Prostate gland (tissue), 2 donors: ENCODE measurements around the gene SON.
"Not testable (repeated sequence)": the region's sequence is repeated elsewhere in the genome, so short reads cannot be mapped to it uniquely, and the experiment has no call there.

Experiments
- POLR2A ChIP-seq: fragments of 450-650 bp; IDR thresholded peaks from one replicate; pipeline ENCODE4 v1.6.1; 2016; ENCODE audit warnings: antibody characterized with exemption, mild to moderate bottlenecking
- POLR2AphosphoS5 ChIP-seq: sonication (generic); formaldehyde crosslinking; IDR thresholded peaks from one replicate; pipeline ENCODE4 v1.6.1; 2017; ENCODE audit warnings: antibody characterized with exemption
- TF ChIP-seq, protein P1 (sequence below), 4 experiments: fragments of 200-600 bp in 2 of 4; fragments of 450-650 bp in 2 of 4; sonication (generic) in 2 of 4; IDR thresholded peaks; 1 replicate in 3 of 4; 2 replicates in 1 of 4; pipeline ENCODE4 v1.5.1; 2016 to 2019; ENCODE audit warnings: antibody characterized with exemption in 4 of 4, mild to moderate bottlenecking in 2 of 4, moderate library complexity in 2 of 4

DNA sequence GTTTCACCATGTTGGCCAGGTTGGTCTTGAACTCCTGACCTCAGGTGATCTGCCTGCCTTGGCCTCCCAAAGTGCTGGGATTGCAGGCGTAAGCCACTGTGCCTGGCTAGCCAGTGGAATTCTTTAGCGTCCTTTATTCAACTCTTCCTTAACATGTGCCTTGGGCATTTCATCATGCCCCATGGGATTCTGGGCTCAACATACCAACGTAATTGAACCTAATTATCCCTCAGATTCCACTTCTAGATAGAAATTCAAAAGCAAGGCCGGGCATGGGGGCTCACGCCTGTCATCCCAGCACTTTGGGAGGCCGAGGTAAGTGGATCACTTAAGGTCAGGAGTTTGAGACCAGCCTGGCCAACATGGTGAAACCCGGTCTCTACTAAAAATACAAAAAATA, 83.3 kb downstream of the SON start:
- TF ChIP-seq, protein P1, sequence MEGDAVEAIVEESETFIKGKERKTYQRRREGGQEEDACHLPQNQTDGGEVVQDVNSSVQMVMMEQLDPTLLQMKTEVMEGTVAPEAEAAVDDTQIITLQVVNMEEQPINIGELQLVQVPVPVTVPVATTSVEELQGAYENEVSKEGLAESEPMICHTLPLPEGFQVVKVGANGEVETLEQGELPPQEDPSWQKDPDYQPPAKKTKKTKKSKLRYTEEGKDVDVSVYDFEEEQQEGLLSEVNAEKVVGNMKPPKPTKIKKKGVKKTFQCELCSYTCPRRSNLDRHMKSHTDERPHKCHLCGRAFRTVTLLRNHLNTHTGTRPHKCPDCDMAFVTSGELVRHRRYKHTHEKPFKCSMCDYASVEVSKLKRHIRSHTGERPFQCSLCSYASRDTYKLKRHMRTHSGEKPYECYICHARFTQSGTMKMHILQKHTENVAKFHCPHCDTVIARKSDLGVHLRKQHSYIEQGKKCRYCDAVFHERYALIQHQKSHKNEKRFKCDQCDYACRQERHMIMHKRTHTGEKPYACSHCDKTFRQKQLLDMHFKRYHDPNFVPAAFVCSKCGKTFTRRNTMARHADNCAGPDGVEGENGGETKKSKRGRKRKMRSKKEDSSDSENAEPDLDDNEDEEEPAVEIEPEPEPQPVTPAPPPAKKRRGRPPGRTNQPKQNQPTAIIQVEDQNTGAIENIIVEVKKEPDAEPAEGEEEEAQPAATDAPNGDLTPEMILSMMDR (IDR thresholded peaks at IDR 0.05): not testable (repeated sequence)
- TF ChIP-seq POLR2AphosphoS5, POLR2A: not testable (repeated sequence)
